ENCODE results near the gene KIF16B. TPM values are rescaled to one million over a fixed set of nuclear protein-coding genes. Genes with fewer than 3 reads are reported as not detected.

Gene KIF16B
- total and polyA plus RNA-seq, 2 of the 13 experiments (the other 11 are each of a cell fraction or from before 2014, with no cell fraction given): 6.9 to 18.0 TPM

DNA sequence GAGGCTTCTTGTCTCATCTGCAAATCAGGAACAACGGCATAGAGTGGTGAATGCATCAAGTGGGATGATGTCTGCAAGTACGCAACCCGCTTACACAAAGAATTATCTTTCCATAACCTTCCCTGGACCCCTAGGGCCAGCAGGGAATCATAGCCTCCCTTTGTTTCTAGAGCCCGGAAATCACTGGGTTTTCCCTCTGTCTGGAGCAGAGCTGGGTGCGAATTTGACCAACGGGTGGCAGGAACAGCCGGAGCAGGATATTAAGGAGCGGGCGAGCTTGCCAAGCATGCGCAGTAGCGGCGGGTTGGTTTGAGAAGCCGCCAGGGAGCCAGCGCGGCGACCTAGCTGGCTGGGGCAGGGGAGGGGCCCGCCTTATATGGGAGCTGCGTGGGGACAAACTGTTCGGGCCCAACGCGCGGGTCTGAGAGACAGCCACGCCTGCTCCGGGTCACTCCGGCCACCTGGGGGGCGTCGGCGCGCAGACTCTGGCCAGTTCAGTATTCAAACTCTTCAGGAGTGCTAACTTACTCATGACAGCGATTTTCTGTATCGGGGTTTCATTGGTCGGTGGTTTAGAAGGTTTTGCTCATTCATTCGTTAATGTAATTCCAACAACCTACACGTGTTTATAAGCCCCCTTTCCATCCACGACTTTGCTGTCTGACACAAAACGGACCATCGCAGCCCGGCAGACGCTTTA is 1.6 kb upstream of the KIF16B start (continued):
- TF ChIP-seq ZNF562 (CRISPR knock-in tag; IDR thresholded peaks at IDR 0.05; ENCODE audit: borderline replicate concordance) (no peak), ZBTB4 (CRISPR knock-in tag; IDR thresholded peaks at IDR 0.05; ENCODE audit: borderline replicate concordance) (peak; percentile 42; the same call in 1 of the 2 replicates), ERF (CRISPR knock-in tag; IDR thresholded peaks at IDR 0.05) (peak; percentile 86), ZMAT5 (CRISPR knock-in tag; IDR thresholded peaks at IDR 0.05; ENCODE audit: borderline replicate concordance, low read depth) (no peak), KLF13 (CRISPR knock-in tag; IDR thresholded peaks at IDR 0.05) (no peak), ZBTB33 (CRISPR knock-in tag; IDR thresholded peaks at IDR 0.05) (no peak), CSRNP1 (CRISPR knock-in tag; IDR thresholded peaks at IDR 0.05) (peak; percentile 26; the same call in 1 of the 2 replicates), ZNF782 (CRISPR knock-in tag; IDR thresholded peaks at IDR 0.05; ENCODE audit: borderline replicate concordance) (peak; percentile 88), ZNF850 (CRISPR knock-in tag; conservative IDR thresholded peaks at IDR 0.05) (no peak), ZNF335 (CRISPR knock-in tag; IDR thresholded peaks at IDR 0.05) (no peak), TBP (CRISPR knock-in tag; IDR thresholded peaks at IDR 0.05) (peak; percentile 45; the same call in 1 of the 2 replicates), ZNF607 (CRISPR knock-in tag; IDR thresholded peaks at IDR 0.05; ENCODE audit: borderline replicate concordance) (no peak; the same call in 1 of the 2 replicates), RELA (CRISPR knock-in tag; IDR thresholded peaks at IDR 0.05) (no peak; the same call in 1 of the 2 replicates), ZNF432 (CRISPR knock-in tag; IDR thresholded peaks at IDR 0.05; ENCODE audit: borderline replicate concordance) (no peak), MAFG (CRISPR knock-in tag; IDR thresholded peaks at IDR 0.05) (no peak), MTF1 (CRISPR knock-in tag; IDR thresholded peaks at IDR 0.05) (no peak), SP140L (CRISPR knock-in tag; IDR thresholded peaks at IDR 0.05; ENCODE audit: borderline replicate concordance) (peak; percentile 57; the same call in 1 of the 2 replicates), SNRNP70 (IDR thresholded peaks at IDR 0.05; ENCODE audit: low read depth, low read length) (no peak)
- TF ChIP-seq, protein P1, sequence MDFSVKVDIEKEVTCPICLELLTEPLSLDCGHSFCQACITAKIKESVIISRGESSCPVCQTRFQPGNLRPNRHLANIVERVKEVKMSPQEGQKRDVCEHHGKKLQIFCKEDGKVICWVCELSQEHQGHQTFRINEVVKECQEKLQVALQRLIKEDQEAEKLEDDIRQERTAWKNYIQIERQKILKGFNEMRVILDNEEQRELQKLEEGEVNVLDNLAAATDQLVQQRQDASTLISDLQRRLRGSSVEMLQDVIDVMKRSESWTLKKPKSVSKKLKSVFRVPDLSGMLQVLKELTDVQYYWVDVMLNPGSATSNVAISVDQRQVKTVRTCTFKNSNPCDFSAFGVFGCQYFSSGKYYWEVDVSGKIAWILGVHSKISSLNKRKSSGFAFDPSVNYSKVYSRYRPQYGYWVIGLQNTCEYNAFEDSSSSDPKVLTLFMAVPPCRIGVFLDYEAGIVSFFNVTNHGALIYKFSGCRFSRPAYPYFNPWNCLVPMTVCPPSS (IDR thresholded peaks at IDR 0.05): no peak
- TF ChIP-seq, protein P2, sequence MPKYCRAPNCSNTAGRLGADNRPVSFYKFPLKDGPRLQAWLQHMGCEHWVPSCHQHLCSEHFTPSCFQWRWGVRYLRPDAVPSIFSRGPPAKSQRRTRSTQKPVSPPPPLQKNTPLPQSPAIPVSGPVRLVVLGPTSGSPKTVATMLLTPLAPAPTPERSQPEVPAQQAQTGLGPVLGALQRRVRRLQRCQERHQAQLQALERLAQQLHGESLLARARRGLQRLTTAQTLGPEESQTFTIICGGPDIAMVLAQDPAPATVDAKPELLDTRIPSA (CRISPR knock-in tag; IDR thresholded peaks at IDR 0.05; ENCODE audit: borderline replicate concordance): no peak
